ENCODE measurements around the gene FBXL2. TPM values are rescaled to one million over a fixed set of nuclear protein-coding genes. Genes with fewer than 3 reads are reported as not detected.

FBXL2 gene
- total and polyA plus RNA-seq, 2 of the 8 experiments (the other 6 are each of a cell fraction or from before 2014, with no cell fraction given), result 3.1 to 5.4 TPM

- Histone ChIP-seq H4K91ac (replicated peaks; ENCODE audit: insufficient read length, low read length) (no peak overlapping the region), H2AK5ac (ENCODE audit: low read depth, low read length) (no peak overlapping the region), H2BK12ac (ENCODE audit: low read depth, low read length) (no peak overlapping the region), H3K9ac (replicated peaks in 1 of 4; ENCODE audit: extremely low read depth in 1 of 4, low read depth in 3 of 4, low read length in 3 of 4) (no peak overlapping the region), H3K4me1 (replicated peaks in 1 of 4; ENCODE audit: control insufficient read depth in 3 of 4, insufficient read depth in 4 of 4, low read length in 3 of 4) (peaks cover 11 to 36% (median 24%) of the 10 kb centered on the region in 4 experiments), H3K4me2 (ENCODE audit: insufficient read depth in 1 of 2, low read depth in 2 of 2, low read length in 2 of 2) (peak overlapping the region; percentile 38 to 50; a peak in 3 of 4 replicates), H3K18ac (ENCODE audit: extremely low read depth, low read length) (no peak overlapping the region), H2BK5ac (ENCODE audit: low read depth, low read length) (no peak overlapping the region), H3K14ac (ENCODE audit: insufficient read length) (no peak overlapping the region), H3K27ac (ENCODE audit: low read depth, low read length) (no peak overlapping the region), H3K79me2 (ENCODE audit: control insufficient read depth in 1 of 2, insufficient read depth in 2 of 2, low read length in 2 of 2) (peaks cover 10 to 86% of the 10 kb centered on the region in 2 experiments), H3K36me3 (ENCODE audit: control insufficient read depth in 2 of 4, insufficient read depth in 4 of 4, low read length in 3 of 4) (peaks cover 0 to 18% (median 7%) of the 10 kb centered on the region in 4 experiments; a peak in 4 of 8 replicates), H3K79me1 (ENCODE audit: low read depth, low read length) (peaks cover 7% of the 10 kb centered on the region; the same call in 1 of the 2 replicates), H4K8ac (ENCODE audit: extremely low read depth, insufficient read depth, low read length) (no peak overlapping the region), H2AFZ (ENCODE audit: low read length) (no peak overlapping the region), H2BK120ac (replicated peaks; ENCODE audit: low read depth, low read length) (no peak overlapping the region), H3K4ac (replicated peaks; ENCODE audit: insufficient read length, low read depth, low read length) (no peak overlapping the region), H3K56ac (replicated peaks; ENCODE audit: insufficient read length, low read depth, low read length) (no peak overlapping the region), H4K20me1 (replicated peaks in 1 of 2; ENCODE audit: control insufficient read depth in 1 of 2, insufficient read depth in 2 of 2, low read length in 2 of 2) (peaks cover 7 to 16% of the 10 kb centered on the region in 2 experiments), H4K5ac (ENCODE audit: insufficient read length, low read depth, low read length) (no peak overlapping the region), H3K9me3 (ENCODE audit: insufficient read depth in 2 of 2, low read depth in 1 of 2, low read length in 1 of 2) (no peaks in the 10 kb centered on the region), H2BK15ac (ENCODE audit: low read length) (no peak overlapping the region), H3K4me3 (ENCODE audit: extremely low read depth in 1 of 4, insufficient read depth in 2 of 4, low read depth in 3 of 4, low read length in 4 of 4) (peak overlapping the region in 1 of 4 experiments; percentile 30; a peak in 1 of 8 replicates), H2BK20ac (ENCODE audit: low read length) (no peak overlapping the region), H3K23me2 (ENCODE audit: low read depth, low read length) (0 out of 2 replicates have a peak, but pooled peaks cover 2% of the 10 kb centered on the region), H3K23ac (ENCODE audit: insufficient read length) (no peak overlapping the region), H3K27me3 (replicated peaks in 1 of 4; ENCODE audit: control insufficient read depth in 3 of 4, extremely low read depth in 1 of 4, insufficient read depth in 3 of 4, low read length in 3 of 4) (no peaks in the 10 kb centered on the region)
- FAIRE-seq (peak; percentile 96), DNase-seq (ENCODE audit: low read depth in 1 of 2, low spot score in 2 of 2) (no peak)
- 4% methylated on average over 1 of the region's 1 CpG; no CpG with 5 or more reads in 1 of the 2 experiments for WGBS, 2 experiments (ENCODE audit: extremely low coverage in 1 of 2, insufficient coverage in 1 of 2, insufficient read length in 1 of 2, insufficient replicate concordance in 2 of 2, low coverage in 1 of 2, low lambda C conversion rate in 2 of 2, missing lambda C conversion rate in 1 of 2)
- ChIA-PET POLR2A (ENCODE audit: partially characterized antibody) (interaction anchor here (1.0 to 7.4 kb wide), 2 partner anchors 9 to 14 kb away, joined by 5 to 82 read pairs; partner anchors contain the start of gene UBP1), CTCF (ENCODE audit: partially characterized antibody) (interaction anchor here (0.9 kb wide), 1 partner anchor 14 kb away, joined by 3 read pairs; the partner anchor contains the start of gene UBP1)
- TF ChIP-seq POLR2AphosphoS5 (IDR thresholded peaks at IDR 0.05; ENCODE audit: low read depth, low read length) (no peak), CHD2 (IDR thresholded peaks at IDR 0.05; ENCODE audit: low read length) (no peak), MAX (IDR thresholded peaks at IDR 0.05) (no peak), CREB1 (IDR thresholded peaks at IDR 0.05) (no peak), EZH2 (IDR thresholded peaks at IDR 0.05; ENCODE audit: low read depth, low read length, severe bottlenecking) (no peak), PHF8 (conservative IDR thresholded peaks at IDR 0.05; ENCODE audit: low read depth, low read length) (no peak), CEBPB (IDR thresholded peaks at IDR 0.05; ENCODE audit: low read depth, low read length) (no peak), SIX5 (IDR thresholded peaks at IDR 0.05; ENCODE audit: low read depth, low read length) (no peak), SAP30 (IDR thresholded peaks at IDR 0.05; ENCODE audit: insufficient read depth, insufficient replicate concordance, low read length) (no peak), JUND (IDR thresholded peaks at IDR 0.05; ENCODE audit: low read length) (0 out of 2 replicates have a peak, but pooled peaks have one; percentile 9)
- TF ChIP-seq, protein P1, sequence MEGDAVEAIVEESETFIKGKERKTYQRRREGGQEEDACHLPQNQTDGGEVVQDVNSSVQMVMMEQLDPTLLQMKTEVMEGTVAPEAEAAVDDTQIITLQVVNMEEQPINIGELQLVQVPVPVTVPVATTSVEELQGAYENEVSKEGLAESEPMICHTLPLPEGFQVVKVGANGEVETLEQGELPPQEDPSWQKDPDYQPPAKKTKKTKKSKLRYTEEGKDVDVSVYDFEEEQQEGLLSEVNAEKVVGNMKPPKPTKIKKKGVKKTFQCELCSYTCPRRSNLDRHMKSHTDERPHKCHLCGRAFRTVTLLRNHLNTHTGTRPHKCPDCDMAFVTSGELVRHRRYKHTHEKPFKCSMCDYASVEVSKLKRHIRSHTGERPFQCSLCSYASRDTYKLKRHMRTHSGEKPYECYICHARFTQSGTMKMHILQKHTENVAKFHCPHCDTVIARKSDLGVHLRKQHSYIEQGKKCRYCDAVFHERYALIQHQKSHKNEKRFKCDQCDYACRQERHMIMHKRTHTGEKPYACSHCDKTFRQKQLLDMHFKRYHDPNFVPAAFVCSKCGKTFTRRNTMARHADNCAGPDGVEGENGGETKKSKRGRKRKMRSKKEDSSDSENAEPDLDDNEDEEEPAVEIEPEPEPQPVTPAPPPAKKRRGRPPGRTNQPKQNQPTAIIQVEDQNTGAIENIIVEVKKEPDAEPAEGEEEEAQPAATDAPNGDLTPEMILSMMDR (IDR thresholded peaks at IDR 0.05; ENCODE audit: control extremely low read depth in 1 of 3, insufficient read depth in 1 of 3, low read depth in 1 of 3, low read length in 3 of 3), result no peak
These were observed 148.8 kb downstream of the FBXL2 start for GRCh38 chr3:33426068-33426467.

Data from H1 (cell line).